IPS DF 4.7 (cell line): ENCODE results near the gene ATG7.

Experiments used
- DNase-seq: peaks from one replicate; pipeline ENCODE4 v3.0.0-alpha.2; 2013; ENCODE audit warnings: low spot score; ENCODE audit errors: extremely low read depth

Gene ATG7

GRCh38 chr3:11535243-11535960 lies 263.2 kb downstream of the ATG7 start:
- DNase-seq: no peak

DNA sequence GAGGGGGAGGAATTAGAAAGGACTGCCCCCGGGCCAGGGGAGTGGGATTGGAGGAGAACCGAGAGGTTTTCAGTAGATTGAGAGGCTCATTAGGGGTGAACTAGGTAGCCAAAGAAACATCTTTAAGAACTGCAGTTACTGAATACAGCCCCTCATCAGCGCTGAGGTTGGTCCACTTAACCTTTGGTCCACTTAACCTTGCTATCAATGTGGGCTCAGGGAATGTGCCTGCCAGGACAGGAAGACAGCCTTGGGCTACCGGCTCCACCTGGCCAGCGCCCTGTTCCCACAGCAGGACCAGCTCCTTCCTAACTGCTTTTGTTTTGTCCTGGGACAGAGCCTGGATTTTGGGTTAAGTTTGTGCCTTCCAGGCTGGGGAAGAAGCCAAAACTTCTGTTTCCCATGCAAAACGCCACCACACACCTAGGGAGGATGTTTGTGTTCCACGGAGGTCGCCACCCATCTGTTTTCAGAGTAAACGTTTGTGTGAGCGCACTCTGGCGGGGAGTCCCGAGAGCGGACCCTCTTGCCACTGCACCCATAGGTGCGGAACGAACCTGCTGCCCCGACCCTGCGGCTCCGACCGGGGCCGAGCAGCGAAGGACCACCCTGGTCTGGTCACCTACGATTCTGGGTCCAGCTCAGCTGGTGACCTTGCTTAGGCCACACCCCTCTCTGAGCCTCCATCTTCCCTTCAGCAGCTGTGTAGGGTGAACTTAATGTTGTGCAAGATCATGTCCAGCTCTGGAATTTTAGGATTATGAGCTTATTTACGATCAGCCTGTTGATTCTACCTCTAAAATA lies 264.1 kb downstream of the ATG7 start:
- DNase-seq: no peak

GRCh38 chr3:11536936-11537612 lies 264.9 kb downstream of the ATG7 start:
- DNase-seq: no peak

DNA sequence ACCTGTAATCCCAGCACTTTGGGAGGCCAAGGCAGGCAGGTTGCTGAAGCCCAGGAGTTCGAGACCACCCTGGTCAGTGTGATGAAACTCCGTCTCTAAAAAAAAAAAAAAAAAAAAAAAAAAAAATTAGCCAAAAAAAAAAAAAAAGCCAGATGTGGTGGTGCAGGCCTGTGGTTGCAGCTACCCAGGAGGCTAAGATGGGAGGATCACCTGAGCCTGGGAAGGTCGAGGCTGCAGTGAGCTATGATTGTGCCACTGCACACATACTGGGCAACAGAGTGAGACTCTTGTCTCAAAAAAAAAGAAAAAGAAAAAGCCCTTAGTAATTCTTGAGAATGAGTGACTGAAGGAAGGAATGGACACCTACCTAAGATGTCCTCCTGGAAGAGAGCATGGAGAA lies 266.4 kb downstream of the ATG7 start:
- DNase-seq: no peak

DNA sequence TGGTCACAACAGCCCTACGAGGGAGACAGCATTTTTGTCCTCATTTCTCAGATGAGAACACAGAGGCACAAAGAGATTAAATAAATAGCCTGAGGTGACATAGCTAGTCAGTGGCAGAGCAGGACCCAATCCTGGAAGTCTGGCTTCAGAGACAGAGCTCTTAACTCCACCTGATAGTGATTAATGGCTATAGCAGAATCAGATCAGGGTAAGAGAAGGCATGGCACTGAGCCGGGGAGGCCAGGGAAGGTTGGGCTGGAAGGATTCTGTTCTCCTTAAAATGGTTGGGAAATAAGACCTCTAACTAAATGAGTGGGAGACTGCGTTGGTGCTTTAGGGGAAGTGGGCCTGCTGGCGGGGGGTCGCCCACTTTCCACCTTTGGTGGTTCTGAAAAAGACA lies 267.0 kb downstream of the ATG7 start:
- DNase-seq: no peak

DNA sequence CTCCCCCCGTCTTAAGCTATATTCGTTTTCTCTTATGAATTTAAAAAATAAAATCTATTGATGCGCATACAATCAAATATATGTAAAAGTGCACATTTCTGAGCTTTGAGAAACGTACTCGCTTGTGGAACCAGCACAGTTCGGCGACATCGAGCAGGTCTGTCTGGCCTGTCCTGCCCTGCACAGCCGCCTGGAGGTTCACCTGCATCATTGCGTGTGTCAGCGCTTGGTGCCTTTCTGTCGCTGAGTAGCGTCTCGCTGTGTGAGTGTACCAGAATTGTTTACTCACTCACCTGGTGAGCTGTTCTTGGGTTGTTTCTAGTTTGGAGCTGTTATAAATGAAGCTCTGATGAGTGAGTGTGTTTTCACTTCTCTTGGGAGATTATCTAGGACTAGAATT lies 267.5 kb downstream of the ATG7 start:
- no peak for DNase-seq

DNA sequence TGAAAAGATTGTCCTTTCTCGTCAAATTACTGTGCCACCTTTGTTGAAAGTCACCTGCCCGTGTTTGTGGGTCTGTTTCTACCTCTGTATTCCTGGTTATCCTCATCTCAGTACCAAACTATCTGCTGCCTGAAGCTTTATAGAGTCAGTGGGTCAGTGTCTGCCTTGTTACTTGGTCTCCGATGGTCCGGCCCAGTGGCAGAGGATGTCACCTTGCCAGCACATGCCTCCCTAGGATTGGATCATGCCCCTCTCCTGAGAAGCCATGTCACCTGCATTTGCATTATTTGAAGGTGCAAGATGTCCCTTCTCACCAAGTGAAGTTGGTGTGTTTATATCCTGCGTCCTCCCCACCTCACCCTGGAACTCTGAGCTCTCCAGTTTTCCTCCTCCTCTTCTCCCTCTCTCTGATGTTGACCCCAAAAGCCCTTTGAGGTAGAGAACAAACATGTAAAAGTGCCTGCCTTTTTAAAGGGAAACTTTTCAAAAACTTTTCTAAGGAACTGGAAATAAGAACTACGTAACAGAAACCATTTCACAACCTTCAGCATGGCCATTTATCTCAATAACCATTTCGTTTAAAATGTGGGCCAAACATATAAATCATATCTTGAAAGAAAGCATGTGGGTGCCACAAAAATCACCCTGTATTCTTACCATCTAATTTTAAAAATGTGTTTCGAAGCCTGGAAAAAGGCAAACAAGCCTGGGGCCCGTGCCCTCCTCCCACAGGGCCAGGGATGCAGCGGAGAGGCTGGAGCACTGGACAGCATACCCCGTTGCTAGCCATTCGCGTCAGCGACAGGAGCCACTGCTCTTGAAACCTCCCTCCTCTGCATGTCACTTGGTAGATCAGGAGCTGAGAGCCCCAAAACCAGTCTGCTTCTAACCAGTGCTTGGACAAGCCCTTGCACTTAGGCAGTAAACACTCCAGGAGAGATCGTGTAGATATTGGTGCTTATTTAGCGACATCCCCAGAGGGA lies 269.4 kb downstream of the ATG7 start:
- no peak for DNase-seq

- no peak for DNase-seq
Measured at GRCh38 chr3:11542551-11542950, 270.4 kb downstream of the ATG7 start.

DNA sequence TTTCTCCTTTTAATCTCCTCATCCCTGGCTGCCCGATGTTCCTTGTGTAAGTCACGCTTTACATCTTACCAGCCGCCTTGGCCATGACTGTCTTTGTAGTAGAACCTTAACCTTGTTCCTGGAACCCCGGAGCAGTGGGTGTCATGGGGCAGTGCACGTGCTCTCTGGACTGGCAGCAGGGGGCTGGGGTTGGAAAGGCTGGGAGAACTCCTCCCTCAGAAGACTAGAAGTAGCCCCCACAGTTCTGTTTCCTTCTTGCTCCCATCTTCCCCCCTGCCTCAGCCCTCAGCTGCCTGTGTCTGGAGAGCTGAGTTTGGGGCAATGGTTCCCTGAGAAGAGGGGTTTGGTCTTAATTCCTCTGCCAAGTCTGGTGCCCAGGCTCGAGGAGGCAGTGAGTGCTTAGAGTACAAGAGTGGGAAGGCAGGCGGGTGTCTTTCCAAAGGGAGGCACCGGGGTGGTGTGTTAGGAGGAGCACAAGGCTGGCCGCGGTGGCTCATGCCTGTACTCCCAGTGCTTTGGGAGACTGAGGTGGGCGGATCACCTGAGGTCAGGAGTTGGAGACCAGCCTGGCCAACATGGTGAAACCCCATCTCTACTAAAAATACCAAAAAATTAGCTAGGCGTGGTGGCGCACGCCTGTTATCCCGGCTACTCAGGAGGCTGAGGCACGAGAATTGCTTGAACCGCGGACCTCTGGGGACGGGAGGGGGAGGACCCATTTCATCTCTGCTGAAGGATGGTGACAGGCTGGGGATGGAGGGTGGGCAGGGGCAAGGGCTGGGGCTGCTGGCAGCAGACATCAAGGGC lies 271.1 kb downstream of the ATG7 start:
- no peak for DNase-seq

GRCh38 chr3:11543948-11544387 lies 271.8 kb downstream of the ATG7 start:
- no peak for DNase-seq

GRCh38 chr3:11544412-11545181 lies 272.4 kb downstream of the ATG7 start:
- no peak for DNase-seq

GRCh38 chr3:11545186-11545851 lies 273.1 kb downstream of the ATG7 start:
- no peak for DNase-seq

GRCh38 chr3:11546657-11547302 lies 274.6 kb downstream of the ATG7 start:
- no peak for DNase-seq

GRCh38 chr3:11547498-11547897 lies 275.3 kb downstream of the ATG7 start:
- no peak for DNase-seq

GRCh38 chr3:11548721-11549131 lies 276.5 kb downstream of the ATG7 start:
- no peak for DNase-seq

GRCh38 chr3:11549580-11550140 lies 277.5 kb downstream of the ATG7 start:
- DNase-seq: no peak

GRCh38 chr3:11551036-11551435 lies 278.8 kb downstream of the ATG7 start:
- no peak for DNase-seq
